HEK293 (cell line): ENCODE data around the gene ABCA3.

Experiments used
- HOXC10 ChIP-seq: sonication (generic); formaldehyde crosslinking; IDR thresholded peaks from 2 replicates; pipeline ENCODE4 v1.8.1; 2023; ENCODE audit warnings: mild to moderate bottlenecking, missing genetic modification reagents
- KLF10 ChIP-seq: fragments of 450-650 bp; IDR thresholded peaks from 2 replicates; pipeline ENCODE4 v1.5.1; 2018; ENCODE audit warnings: missing biosample characterization, mild to moderate bottlenecking, missing genetic modification characterization
- KLF9 ChIP-seq: fragments of 450-650 bp; formaldehyde crosslinking; IDR thresholded peaks from 2 replicates; pipeline ENCODE4 v1.5.1; 2016; ENCODE audit warnings: missing biosample characterization, missing genetic modification characterization, low read depth
- SETDB1 ChIP-seq: IDR thresholded peaks from one replicate; pipeline ENCODE4 v1.6.1; 2017; ENCODE audit warnings: mild to moderate bottlenecking, low read length, moderate library complexity, mixed read lengths; ENCODE audit not compliant: insufficient read length
- TRIM28 ChIP-seq: IDR thresholded peaks from 2 replicates; pipeline ENCODE4 v1.6.1; 2011; ENCODE audit warnings: low read length, control low read depth, borderline replicate concordance
- YY1 ChIP-seq: fragments of 450-650 bp; formaldehyde crosslinking; IDR thresholded peaks from 2 replicates; pipeline ENCODE4 v1.5.1; 2018; ENCODE audit warnings: missing biosample characterization, missing genetic modification characterization
- ZBTB1 ChIP-seq: fragments of 450-650 bp; formaldehyde crosslinking; IDR thresholded peaks from 2 replicates; pipeline ENCODE4 v1.5.1; 2016; ENCODE audit warnings: missing biosample characterization, missing genetic modification characterization
- ZBTB17 ChIP-seq: fragments of 450-650 bp; formaldehyde crosslinking; IDR thresholded peaks from 2 replicates; pipeline ENCODE4 v1.5.1; 2016; ENCODE audit warnings: missing biosample characterization, missing genetic modification characterization
- ZBTB8A ChIP-seq: fragments of 450-650 bp; formaldehyde crosslinking; IDR thresholded peaks from 2 replicates; pipeline ENCODE4 v1.5.1; 2016; ENCODE audit warnings: missing biosample characterization, missing genetic modification characterization
- ZFP69B ChIP-seq: fragments of 450-650 bp; formaldehyde crosslinking; IDR thresholded peaks from 2 replicates; pipeline ENCODE4 v1.5.1; 2016; ENCODE audit warnings: missing biosample characterization, missing genetic modification characterization
- ZNF112 ChIP-seq: fragments of 450-650 bp; formaldehyde crosslinking; IDR thresholded peaks from 2 replicates; pipeline ENCODE4 v1.5.0; 2017; ENCODE audit warnings: missing biosample characterization, missing genetic modification characterization
- ZNF132 ChIP-seq: fragments of 450-650 bp; formaldehyde crosslinking; IDR thresholded peaks from 2 replicates; pipeline ENCODE4 v1.5.1; 2017; ENCODE audit warnings: missing biosample characterization, missing genetic modification characterization, borderline replicate concordance
- ZNF140 ChIP-seq: fragments of 450-650 bp; formaldehyde crosslinking; IDR thresholded peaks from 2 replicates; pipeline ENCODE4 v1.5.1; 2016; ENCODE audit warnings: missing biosample characterization, missing genetic modification characterization
- ZNF214 ChIP-seq: fragments of 450-650 bp; formaldehyde crosslinking; IDR thresholded peaks from 2 replicates; pipeline ENCODE4 v1.5.1; 2017; ENCODE audit warnings: missing biosample characterization, mild to moderate bottlenecking, missing genetic modification characterization, borderline replicate concordance
- ZNF24 ChIP-seq: fragments of 450-650 bp; formaldehyde crosslinking; IDR thresholded peaks from 2 replicates; pipeline ENCODE4 v1.5.1; 2016; ENCODE audit warnings: missing biosample characterization, missing genetic modification characterization
- ZNF558 ChIP-seq: fragments of 450-650 bp; formaldehyde crosslinking; IDR thresholded peaks from 2 replicates; pipeline ENCODE4 v1.5.1; 2016; ENCODE audit warnings: missing biosample characterization, missing genetic modification characterization
- ZXDB ChIP-seq: fragments of 450-650 bp; formaldehyde crosslinking; IDR thresholded peaks from 2 replicates; pipeline ENCODE4 v1.5.1; 2016; ENCODE audit warnings: missing biosample characterization, missing genetic modification characterization
- TF ChIP-seq, protein P1 (sequence below): fragments of 450-650 bp; formaldehyde crosslinking; conservative IDR thresholded peaks from 2 replicates; pipeline ENCODE4 v1.5.1; 2016; ENCODE audit warnings: low read depth, missing biosample characterization, missing genetic modification characterization
- TF ChIP-seq, protein P2 (sequence below): fragments of 450-650 bp; formaldehyde crosslinking; IDR thresholded peaks from 2 replicates; pipeline ENCODE4 v1.5.1; 2017; ENCODE audit warnings: missing biosample characterization, mild to moderate bottlenecking, missing genetic modification characterization, moderate library complexity
- TF ChIP-seq, protein P3 (sequence below): fragments of 450-650 bp; formaldehyde crosslinking; IDR thresholded peaks from 2 replicates; pipeline ENCODE4 v1.5.1; 2016; ENCODE audit warnings: missing biosample characterization, missing genetic modification characterization
- TF ChIP-seq, protein P4 (sequence below): fragments of 450-650 bp; IDR thresholded peaks from 2 replicates; pipeline ENCODE4 v1.5.1; 2018; ENCODE audit warnings: missing biosample characterization, mild to moderate bottlenecking, missing genetic modification characterization
- TF ChIP-seq, protein P5 (sequence below): fragments of 450-650 bp; formaldehyde crosslinking; IDR thresholded peaks from 2 replicates; pipeline ENCODE4 v1.5.1; 2016; ENCODE audit warnings: missing biosample characterization, missing genetic modification characterization
- TF ChIP-seq, protein P6 (sequence below): fragments of 450-650 bp; formaldehyde crosslinking; IDR thresholded peaks from 2 replicates; pipeline ENCODE4 v1.5.1; 2016; ENCODE audit warnings: missing biosample characterization, missing genetic modification characterization
- TF ChIP-seq, protein P7 (sequence below): fragments of 450-650 bp; formaldehyde crosslinking; IDR thresholded peaks from 2 replicates; pipeline ENCODE4 v1.5.1; 2017; ENCODE audit warnings: missing biosample characterization, missing genetic modification characterization

ABCA3 gene

DNA sequence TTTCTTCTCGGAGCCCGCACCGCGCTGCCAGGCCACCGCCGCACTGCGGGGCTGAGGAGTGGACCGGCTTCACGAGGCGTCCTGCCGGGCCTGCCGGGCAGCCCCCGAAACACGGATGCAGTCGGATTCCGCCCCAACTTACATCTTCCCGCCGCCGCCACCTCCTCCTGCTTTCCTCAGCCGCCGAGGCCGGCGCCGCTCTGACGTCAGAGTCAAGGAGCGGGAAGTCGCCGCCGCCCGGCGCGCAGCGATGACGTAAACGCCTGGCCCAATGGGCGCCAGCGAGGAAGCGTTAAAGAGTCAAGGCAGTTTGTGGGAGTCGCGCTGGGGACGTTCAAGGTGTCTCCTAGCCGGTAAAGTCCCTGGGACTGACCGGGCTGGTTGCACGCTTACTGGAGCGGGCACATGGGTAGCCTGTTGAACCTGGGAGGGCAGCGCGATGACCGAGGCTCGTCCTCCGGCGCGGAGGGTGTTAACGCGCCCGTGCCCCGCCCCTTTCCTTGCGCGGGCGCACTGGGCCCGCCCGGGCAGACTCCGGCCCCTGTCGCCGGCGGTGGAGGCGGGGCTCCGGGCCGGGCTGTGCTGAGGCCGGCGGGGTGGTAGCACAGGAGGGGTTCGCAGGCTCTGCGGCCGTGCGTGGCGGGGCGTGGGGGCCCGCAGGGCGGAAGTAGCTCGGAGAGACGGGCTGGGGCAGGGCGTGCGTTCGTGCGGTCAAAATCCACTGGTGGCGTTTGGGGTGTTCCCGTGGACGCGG, 72.4 kb downstream of the ABCA3 start, which contains the start of gene RNPS1 (continued):
- TF ChIP-seq, protein P1, sequence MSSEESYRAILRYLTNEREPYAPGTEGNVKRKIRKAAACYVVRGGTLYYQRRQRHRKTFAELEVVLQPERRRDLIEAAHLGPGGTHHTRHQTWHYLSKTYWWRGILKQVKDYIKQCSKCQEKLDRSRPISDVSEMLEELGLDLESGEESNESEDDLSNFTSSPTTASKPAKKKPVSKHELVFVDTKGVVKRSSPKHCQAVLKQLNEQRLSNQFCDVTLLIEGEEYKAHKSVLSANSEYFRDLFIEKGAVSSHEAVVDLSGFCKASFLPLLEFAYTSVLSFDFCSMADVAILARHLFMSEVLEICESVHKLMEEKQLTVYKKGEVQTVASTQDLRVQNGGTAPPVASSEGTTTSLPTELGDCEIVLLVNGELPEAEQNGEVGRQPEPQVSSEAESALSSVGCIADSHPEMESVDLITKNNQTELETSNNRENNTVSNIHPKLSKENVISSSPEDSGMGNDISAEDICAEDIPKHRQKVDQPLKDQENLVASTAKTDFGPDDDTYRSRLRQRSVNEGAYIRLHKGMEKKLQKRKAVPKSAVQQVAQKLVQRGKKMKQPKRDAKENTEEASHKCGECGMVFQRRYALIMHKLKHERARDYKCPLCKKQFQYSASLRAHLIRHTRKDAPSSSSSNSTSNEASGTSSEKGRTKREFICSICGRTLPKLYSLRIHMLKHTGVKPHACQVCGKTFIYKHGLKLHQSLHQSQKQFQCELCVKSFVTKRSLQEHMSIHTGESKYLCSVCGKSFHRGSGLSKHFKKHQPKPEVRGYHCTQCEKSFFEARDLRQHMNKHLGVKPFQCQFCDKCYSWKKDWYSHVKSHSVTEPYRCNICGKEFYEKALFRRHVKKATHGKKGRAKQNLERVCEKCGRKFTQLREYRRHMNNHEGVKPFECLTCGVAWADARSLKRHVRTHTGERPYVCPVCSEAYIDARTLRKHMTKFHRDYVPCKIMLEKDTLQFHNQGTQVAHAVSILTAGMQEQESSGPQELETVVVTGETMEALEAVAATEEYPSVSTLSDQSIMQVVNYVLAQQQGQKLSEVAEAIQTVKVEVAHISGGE = peak; percentile 85
- TF ChIP-seq, protein P2, sequence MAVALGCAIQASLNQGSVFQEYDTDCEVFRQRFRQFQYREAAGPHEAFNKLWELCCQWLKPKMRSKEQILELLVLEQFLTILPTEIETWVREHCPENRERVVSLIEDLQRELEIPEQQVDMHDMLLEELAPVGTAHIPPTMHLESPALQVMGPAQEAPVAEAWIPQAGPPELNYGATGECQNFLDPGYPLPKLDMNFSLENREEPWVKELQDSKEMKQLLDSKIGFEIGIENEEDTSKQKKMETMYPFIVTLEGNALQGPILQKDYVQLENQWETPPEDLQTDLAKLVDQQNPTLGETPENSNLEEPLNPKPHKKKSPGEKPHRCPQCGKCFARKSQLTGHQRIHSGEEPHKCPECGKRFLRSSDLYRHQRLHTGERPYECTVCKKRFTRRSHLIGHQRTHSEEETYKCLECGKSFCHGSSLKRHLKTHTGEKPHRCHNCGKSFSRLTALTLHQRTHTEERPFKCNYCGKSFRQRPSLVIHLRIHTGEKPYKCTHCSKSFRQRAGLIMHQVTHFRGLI (tag by site-specific recombination) = peak; percentile 65; the same call in 1 of the 2 replicates
- no peak for TF ChIP-seq ZNF140 (tag by site-specific recombination)
- peak; percentile 87 for TF ChIP-seq YY1 (tag by site-specific recombination)
- TF ChIP-seq, protein P3, sequence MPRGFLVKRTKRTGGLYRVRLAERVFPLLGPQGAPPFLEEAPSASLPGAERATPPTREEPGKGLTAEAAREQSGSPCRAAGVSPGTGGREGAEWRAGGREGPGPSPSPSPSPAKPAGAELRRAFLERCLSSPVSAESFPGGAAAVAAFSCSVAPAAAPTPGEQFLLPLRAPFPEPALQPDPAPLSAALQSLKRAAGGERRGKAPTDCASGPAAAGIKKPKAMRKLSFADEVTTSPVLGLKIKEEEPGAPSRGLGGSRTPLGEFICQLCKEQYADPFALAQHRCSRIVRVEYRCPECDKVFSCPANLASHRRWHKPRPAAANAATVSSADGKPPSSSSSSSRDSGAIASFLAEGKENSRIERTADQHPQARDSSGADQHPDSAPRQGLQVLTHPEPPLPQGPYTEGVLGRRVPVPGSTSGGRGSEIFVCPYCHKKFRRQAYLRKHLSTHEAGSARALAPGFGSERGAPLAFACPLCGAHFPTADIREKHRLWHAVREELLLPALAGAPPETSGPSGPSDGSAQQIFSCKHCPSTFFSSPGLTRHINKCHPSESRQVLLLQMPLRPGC = peak; percentile 95
- TF ChIP-seq ZBTB8A = peak; percentile 100
- TF ChIP-seq, protein P4, sequence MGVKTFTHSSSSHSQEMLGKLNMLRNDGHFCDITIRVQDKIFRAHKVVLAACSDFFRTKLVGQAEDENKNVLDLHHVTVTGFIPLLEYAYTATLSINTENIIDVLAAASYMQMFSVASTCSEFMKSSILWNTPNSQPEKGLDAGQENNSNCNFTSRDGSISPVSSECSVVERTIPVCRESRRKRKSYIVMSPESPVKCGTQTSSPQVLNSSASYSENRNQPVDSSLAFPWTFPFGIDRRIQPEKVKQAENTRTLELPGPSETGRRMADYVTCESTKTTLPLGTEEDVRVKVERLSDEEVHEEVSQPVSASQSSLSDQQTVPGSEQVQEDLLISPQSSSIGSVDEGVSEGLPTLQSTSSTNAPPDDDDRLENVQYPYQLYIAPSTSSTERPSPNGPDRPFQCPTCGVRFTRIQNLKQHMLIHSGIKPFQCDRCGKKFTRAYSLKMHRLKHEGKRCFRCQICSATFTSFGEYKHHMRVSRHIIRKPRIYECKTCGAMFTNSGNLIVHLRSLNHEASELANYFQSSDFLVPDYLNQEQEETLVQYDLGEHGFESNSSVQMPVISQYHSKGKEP (tag by site-specific recombination) = no peak
- TF ChIP-seq SETDB1 = no peak
- TF ChIP-seq, protein P5, sequence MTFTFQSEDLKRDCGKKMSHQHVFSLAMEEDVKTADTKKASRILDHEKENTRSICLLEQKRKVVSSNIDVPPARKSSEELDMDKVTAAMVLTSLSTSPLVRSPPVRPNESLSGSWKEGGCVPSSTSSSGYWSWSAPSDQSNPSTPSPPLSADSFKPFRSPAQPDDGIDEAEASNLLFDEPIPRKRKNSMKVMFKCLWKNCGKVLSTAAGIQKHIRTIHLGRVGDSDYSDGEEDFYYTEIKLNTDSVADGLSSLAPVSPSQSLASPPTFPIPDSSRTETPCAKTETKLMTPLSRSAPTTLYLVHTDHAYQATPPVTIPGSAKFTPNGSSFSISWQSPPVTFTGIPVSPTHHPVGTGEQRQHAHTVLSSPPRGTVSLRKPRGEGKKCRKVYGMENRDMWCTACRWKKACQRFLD (tag by site-specific recombination) = peak; percentile 55; the same call in 1 of the 2 replicates
- TF ChIP-seq ZNF112 (tag by site-specific recombination) = no peak
- TF ChIP-seq KLF9 (tag by site-specific recombination) = peak; percentile 96
- peak; percentile 94 for TF ChIP-seq ZFP69B (tag by site-specific recombination)
- TF ChIP-seq HOXC10 = no peak
- no peak for TF ChIP-seq ZNF214
- TF ChIP-seq ZNF24 (tag by site-specific recombination) = peak; percentile 76
- no peak for TF ChIP-seq TRIM28
- TF ChIP-seq ZBTB1 = peak; percentile 80; the same call in 1 of the 2 replicates
- TF ChIP-seq, protein P6, sequence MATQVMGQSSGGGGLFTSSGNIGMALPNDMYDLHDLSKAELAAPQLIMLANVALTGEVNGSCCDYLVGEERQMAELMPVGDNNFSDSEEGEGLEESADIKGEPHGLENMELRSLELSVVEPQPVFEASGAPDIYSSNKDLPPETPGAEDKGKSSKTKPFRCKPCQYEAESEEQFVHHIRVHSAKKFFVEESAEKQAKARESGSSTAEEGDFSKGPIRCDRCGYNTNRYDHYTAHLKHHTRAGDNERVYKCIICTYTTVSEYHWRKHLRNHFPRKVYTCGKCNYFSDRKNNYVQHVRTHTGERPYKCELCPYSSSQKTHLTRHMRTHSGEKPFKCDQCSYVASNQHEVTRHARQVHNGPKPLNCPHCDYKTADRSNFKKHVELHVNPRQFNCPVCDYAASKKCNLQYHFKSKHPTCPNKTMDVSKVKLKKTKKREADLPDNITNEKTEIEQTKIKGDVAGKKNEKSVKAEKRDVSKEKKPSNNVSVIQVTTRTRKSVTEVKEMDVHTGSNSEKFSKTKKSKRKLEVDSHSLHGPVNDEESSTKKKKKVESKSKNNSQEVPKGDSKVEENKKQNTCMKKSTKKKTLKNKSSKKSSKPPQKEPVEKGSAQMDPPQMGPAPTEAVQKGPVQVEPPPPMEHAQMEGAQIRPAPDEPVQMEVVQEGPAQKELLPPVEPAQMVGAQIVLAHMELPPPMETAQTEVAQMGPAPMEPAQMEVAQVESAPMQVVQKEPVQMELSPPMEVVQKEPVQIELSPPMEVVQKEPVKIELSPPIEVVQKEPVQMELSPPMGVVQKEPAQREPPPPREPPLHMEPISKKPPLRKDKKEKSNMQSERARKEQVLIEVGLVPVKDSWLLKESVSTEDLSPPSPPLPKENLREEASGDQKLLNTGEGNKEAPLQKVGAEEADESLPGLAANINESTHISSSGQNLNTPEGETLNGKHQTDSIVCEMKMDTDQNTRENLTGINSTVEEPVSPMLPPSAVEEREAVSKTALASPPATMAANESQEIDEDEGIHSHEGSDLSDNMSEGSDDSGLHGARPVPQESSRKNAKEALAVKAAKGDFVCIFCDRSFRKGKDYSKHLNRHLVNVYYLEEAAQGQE (tag by site-specific recombination) = peak; percentile 70
- TF ChIP-seq, protein P7, sequence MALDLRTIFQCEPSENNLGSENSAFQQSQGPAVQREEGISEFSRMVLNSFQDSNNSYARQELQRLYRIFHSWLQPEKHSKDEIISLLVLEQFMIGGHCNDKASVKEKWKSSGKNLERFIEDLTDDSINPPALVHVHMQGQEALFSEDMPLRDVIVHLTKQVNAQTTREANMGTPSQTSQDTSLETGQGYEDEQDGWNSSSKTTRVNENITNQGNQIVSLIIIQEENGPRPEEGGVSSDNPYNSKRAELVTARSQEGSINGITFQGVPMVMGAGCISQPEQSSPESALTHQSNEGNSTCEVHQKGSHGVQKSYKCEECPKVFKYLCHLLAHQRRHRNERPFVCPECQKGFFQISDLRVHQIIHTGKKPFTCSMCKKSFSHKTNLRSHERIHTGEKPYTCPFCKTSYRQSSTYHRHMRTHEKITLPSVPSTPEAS (tag by site-specific recombination) = peak; percentile 73
- peak; percentile 96 for TF ChIP-seq KLF10 (tag by site-specific recombination)
- peak; percentile 76; the same call in 1 of the 2 replicates for TF ChIP-seq ZBTB17 (tag by site-specific recombination)
- no peak for TF ChIP-seq ZNF558
- TF ChIP-seq ZNF132 (tag by site-specific recombination) = no peak
- TF ChIP-seq ZXDB (tag by site-specific recombination) = peak; percentile 98
